PFSK-1 (cell line): ENCODE results near the gene GPX2.

ENCODE experiments used
- FOXP2 ChIP-seq: optimal IDR thresholded peaks from 2 replicates; pipeline ENCODE3; 2011; ENCODE audit warnings: borderline replicate concordance, control low read depth, inconsistent platforms; ENCODE audit not compliant: insufficient read depth; ENCODE audit errors: extremely low read length, extremely low read depth
- POLR2AphosphoS5 ChIP-seq: IDR thresholded peaks from 2 replicates; pipeline ENCODE4 v1.6.1; 2012; ENCODE audit warnings: low read depth, mild to moderate bottlenecking, control low read depth, low read length, moderate library complexity
- SIN3A ChIP-seq: IDR thresholded peaks from 2 replicates; pipeline ENCODE4 v1.6.1; 2012; ENCODE audit warnings: mild to moderate bottlenecking, low read length, moderate library complexity, borderline replicate concordance; ENCODE audit not compliant: insufficient read depth
- TAF1 ChIP-seq: IDR thresholded peaks from 2 replicates; pipeline ENCODE4 v1.6.1; 2012; ENCODE audit warnings: low read length, control low read depth, borderline replicate concordance; ENCODE audit not compliant: insufficient read depth
- TF ChIP-seq, protein P1 (sequence below), 2 experiments: IDR thresholded peaks; 2 replicates each; pipeline versions ENCODE4 v1.6.1 to v1.8.0; 2011 to 2012; ENCODE audit warnings: low read depth in 2 of 2, low read length in 2 of 2, control low read depth in 1 of 2, inconsistent platforms in 1 of 2, mild to moderate bottlenecking in 1 of 2, moderate library complexity in 1 of 2; ENCODE audit not compliant: insufficient read depth in 1 of 2

DNA sequence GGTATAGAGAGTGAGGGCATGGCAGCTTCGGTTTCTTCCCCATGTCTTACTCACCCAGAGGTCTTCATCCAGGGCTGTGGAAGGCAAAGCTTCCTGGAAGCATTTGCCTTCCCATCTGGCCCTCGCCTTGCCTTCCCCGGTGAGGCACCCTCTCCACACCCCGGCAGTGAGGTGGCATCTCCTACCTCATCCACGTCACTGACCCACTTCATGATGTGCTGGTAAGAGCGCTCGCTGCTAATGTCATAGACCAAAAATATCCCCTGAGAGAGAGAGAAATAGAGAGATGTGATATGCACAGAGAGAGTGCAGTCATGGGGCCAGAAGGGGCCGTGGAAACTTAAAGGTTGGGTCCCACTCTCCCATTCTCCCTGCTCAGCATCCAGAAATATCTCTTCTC lies 8.3 kb upstream of the GPX2 start:
- no peak for TF ChIP-seq POLR2AphosphoS5
- no peak for TF ChIP-seq SIN3A
- TF ChIP-seq, protein P1, sequence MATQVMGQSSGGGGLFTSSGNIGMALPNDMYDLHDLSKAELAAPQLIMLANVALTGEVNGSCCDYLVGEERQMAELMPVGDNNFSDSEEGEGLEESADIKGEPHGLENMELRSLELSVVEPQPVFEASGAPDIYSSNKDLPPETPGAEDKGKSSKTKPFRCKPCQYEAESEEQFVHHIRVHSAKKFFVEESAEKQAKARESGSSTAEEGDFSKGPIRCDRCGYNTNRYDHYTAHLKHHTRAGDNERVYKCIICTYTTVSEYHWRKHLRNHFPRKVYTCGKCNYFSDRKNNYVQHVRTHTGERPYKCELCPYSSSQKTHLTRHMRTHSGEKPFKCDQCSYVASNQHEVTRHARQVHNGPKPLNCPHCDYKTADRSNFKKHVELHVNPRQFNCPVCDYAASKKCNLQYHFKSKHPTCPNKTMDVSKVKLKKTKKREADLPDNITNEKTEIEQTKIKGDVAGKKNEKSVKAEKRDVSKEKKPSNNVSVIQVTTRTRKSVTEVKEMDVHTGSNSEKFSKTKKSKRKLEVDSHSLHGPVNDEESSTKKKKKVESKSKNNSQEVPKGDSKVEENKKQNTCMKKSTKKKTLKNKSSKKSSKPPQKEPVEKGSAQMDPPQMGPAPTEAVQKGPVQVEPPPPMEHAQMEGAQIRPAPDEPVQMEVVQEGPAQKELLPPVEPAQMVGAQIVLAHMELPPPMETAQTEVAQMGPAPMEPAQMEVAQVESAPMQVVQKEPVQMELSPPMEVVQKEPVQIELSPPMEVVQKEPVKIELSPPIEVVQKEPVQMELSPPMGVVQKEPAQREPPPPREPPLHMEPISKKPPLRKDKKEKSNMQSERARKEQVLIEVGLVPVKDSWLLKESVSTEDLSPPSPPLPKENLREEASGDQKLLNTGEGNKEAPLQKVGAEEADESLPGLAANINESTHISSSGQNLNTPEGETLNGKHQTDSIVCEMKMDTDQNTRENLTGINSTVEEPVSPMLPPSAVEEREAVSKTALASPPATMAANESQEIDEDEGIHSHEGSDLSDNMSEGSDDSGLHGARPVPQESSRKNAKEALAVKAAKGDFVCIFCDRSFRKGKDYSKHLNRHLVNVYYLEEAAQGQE (IDR thresholded peaks at IDR 0.05; ENCODE audit: insufficient read depth in 1 of 2, low read depth in 2 of 2, low read length in 2 of 2) = no peak
- TF ChIP-seq TAF1 = no peak
- no peak for TF ChIP-seq FOXP2
